Uterus (tissue), 4 donors: ENCODE results near the gene PANK2. TPM values are rescaled to one million over a fixed set of nuclear protein-coding genes. Genes with fewer than 3 reads are reported as not detected.

Experiments
- DNase-seq, 2 donors: peaks; one replicate each; pipeline ENCODE4 v3.0.0-alpha.2; 2019 to 2020
- H3K27ac ChIP-seq, 2 donors: fragments of 200-600 bp; sonication (generic); 1 replicate in 1 of 2; 2 replicates in 1 of 2; pipeline ENCODE4 v1.5.1; 2016 to 2018
- H3K27me3 ChIP-seq, 2 donors: fragments of 200-600 bp; sonication (generic); one replicate each; pipeline ENCODE4 v1.5.1; 2018 to 2019; ENCODE audit warnings: control low read depth in 1 of 2
- H3K36me3 ChIP-seq, 2 donors: fragments of 200-600 bp; sonication (generic); one replicate each; pipeline ENCODE4 v1.5.1; 2019; ENCODE audit warnings: control low read depth in 1 of 2
- H3K4me1 ChIP-seq, 2 donors: fragments of 200-600 bp; sonication (generic); one replicate each; pipeline ENCODE4 v1.5.1; 2018 to 2019; ENCODE audit warnings: control low read depth in 1 of 2
- H3K4me3 ChIP-seq, 2 donors: fragments of 200-600 bp; sonication (generic); 1 replicate in 1 of 2; 2 replicates in 1 of 2; pipeline ENCODE4 v1.5.1; 2018 to 2019; ENCODE audit warnings: mild to moderate bottlenecking in 1 of 2
- H3K9me3 ChIP-seq, 2 donors: fragments of 200-600 bp; sonication (generic); one replicate each; pipeline ENCODE4 v1.5.1; 2019; ENCODE audit warnings: control low read depth in 1 of 2
- POLR2A ChIP-seq, 2 donors: fragments of 450-650 bp; IDR thresholded peaks; one replicate each; pipeline ENCODE4 v1.6.1; 2016; ENCODE audit warnings: antibody characterized with exemption in 2 of 2, mild to moderate bottlenecking in 1 of 2, moderate library complexity in 1 of 2
- intact Hi-C: fragments of 100-400 bp; cut with DNase I; formaldehyde crosslinking; loops from one replicate; pipeline ENCODE4 v1.15.1; 2023; ENCODE audit warnings: low total_unique reads
- total RNA-seq, 4 donors: library from RNA; depleted of rRNA in 3 of 4; stranded (reverse); fragments of >200 nt in 3 of 4; gene quantifications; one replicate each; pipeline versions ENCODE4 v1.1.0 to v1.2.4, GENCODE V29; 2014 to 2023
- TF ChIP-seq, protein P1 (sequence below), 4 experiments: fragments of 200-600 bp in 2 of 4; fragments of 450-650 bp in 2 of 4; sonication (generic) in 2 of 4; IDR thresholded peaks; one replicate each; pipeline ENCODE4 v1.5.1; 2016 to 2019; ENCODE audit warnings: antibody characterized with exemption in 4 of 4, mild to moderate bottlenecking in 2 of 4, moderate library complexity in 1 of 4
- donor health status: DM: yes; HTN: yes; CAD: no.

PANK2 gene
- total RNA-seq, 4 donors from 2014 or later: 18.2 to 82.0 (median 53.5) TPM

DNA sequence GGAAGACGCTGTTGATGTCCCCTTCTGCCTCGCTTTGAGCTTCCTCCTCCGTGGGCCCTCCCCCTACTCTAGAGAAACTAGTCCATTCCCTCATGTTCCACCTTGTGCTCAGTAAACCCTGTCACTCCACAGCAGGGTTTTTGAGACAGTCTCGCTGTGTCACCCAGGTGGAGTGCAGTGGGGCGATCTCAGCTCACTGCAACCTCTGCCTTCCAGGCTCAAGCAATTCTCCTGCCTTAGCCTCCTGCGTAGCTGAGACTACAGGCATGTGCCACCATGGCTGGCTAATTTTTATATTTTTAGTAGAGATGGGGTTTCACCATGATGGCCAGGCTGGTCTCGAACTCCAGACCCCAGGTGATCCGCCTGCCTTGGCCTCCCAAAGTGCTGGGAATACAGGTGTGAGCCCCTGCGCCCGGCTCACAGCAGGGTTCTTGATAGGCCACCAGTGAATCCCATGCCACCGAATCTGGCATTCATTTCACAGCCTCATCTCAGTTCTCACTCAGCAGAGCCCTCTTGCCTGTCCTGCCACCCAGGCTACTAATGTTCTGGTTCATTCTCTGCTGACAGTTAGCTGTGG is 36.0 kb downstream of the PANK2 start:
- TF ChIP-seq POLR2A (IDR thresholded peaks at IDR 0.05): no peak
- TF ChIP-seq, protein P1, sequence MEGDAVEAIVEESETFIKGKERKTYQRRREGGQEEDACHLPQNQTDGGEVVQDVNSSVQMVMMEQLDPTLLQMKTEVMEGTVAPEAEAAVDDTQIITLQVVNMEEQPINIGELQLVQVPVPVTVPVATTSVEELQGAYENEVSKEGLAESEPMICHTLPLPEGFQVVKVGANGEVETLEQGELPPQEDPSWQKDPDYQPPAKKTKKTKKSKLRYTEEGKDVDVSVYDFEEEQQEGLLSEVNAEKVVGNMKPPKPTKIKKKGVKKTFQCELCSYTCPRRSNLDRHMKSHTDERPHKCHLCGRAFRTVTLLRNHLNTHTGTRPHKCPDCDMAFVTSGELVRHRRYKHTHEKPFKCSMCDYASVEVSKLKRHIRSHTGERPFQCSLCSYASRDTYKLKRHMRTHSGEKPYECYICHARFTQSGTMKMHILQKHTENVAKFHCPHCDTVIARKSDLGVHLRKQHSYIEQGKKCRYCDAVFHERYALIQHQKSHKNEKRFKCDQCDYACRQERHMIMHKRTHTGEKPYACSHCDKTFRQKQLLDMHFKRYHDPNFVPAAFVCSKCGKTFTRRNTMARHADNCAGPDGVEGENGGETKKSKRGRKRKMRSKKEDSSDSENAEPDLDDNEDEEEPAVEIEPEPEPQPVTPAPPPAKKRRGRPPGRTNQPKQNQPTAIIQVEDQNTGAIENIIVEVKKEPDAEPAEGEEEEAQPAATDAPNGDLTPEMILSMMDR (IDR thresholded peaks at IDR 0.05): no peak
- no peaks in the 10 kb centered on the region for H3K4me1 ChIP-seq
- H3K27ac ChIP-seq: no peak overlapping the region
- no peaks in the 10 kb centered on the region for H3K27me3 ChIP-seq
- H3K4me3 ChIP-seq: no peak overlapping the region
- no peak for DNase-seq
- no peaks in the 10 kb centered on the region for H3K36me3 ChIP-seq
- intact Hi-C loops: no loop called here
- no peaks in the 10 kb centered on the region for H3K9me3 ChIP-seq

DNA sequence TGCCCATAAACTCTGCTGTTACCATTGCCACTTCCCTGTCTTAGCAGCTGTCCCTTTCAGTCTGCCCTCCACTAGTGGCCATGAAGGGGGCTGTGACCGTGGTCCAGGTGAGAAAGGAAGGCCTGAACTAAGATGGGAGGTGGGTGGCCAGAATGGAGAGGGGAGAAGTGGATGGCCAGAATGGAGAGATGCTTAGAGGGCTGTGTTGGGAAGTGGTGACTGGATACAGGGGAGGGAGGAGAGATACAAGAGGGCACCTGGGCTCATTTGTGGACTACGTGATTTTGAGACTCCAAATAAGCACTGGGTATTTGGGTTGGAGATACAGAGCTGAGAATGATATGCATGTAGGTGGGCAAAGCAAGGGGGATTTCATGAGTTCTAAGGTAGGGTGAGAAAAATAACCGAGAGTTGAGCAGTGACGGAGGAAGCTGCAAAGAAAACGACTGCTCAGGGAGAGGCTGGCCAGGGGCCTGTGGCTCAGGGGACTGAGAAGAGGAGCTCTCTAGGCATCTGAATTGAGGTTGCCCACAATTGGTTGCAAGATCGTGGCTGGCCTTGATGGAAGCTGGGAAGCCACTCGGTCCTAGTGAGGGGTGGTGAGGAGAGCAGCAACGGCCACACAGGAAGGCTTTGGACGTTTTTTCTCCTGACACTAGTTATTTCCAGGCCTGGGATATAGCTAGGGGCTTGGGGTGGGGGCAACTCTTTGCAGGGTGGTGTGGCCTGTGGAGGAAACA is 36.9 kb downstream of the PANK2 start:
- no peak for DNase-seq
- Histone ChIP-seq H3K27me3 (no peaks in the 10 kb centered on the region), H3K4me3 (no peak overlapping the region), H3K36me3 (no peaks in the 10 kb centered on the region), H3K27ac (no peak overlapping the region), H3K9me3 (no peaks in the 10 kb centered on the region), H3K4me1 (no peaks in the 10 kb centered on the region)
- intact Hi-C loops: no loop called here
- no peak for TF ChIP-seq POLR2A (IDR thresholded peaks at IDR 0.05)
- TF ChIP-seq, protein P1 (IDR thresholded peaks at IDR 0.05): no peak

DNA sequence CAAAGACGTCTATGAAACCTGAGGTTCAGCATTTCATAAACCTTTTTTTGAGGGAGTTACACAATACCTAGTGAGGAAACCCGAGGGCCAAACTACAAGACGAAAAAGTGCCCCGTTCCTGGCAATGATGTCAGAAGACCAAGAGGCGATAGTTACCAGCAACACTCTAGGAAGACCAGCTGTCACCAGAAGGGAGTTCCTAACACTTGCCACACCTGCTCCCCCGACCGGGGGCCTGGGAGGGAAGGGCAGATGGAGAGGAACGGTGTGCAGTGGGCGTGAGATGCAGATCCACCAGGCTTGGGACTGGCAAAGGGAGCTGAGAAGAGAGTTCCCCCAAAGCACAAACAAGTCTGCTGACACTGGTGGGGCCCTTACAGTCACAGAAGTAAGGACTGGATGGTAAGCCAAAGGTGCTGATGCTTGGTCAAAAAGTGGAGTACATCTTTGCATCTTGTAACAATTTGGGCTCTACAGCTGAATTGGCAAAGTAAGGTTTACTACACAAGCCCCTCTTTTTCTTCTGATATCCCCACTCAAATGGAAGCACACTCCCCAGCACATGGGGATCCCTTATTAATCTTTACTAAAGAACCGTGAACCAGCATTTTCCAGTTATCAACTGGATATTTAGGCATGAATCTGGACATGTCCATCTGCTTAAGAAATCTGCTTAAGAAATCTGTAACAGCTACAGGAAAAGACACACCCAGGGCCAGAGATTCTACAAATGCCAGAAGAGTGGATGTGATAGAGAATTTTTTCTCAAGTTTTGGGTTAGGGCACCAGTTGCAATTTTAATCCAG is 38.5 kb downstream of the PANK2 start:
- Histone ChIP-seq H3K9me3 (no peaks in the 10 kb centered on the region), H3K4me1 (peaks cover 0 to 5% of the 10 kb centered on the region in 2 donors), H3K27me3 (no peaks in the 10 kb centered on the region), H3K4me3 (no peak overlapping the region), H3K36me3 (no peaks in the 10 kb centered on the region), H3K27ac (peak overlapping the region in 1 of 2 donors; percentile 14)
- TF ChIP-seq, protein P1 (IDR thresholded peaks at IDR 0.05): no peak
- TF ChIP-seq POLR2A (IDR thresholded peaks at IDR 0.05): no peak
- no peak for DNase-seq
- intact Hi-C loops: no loop called here

DNA sequence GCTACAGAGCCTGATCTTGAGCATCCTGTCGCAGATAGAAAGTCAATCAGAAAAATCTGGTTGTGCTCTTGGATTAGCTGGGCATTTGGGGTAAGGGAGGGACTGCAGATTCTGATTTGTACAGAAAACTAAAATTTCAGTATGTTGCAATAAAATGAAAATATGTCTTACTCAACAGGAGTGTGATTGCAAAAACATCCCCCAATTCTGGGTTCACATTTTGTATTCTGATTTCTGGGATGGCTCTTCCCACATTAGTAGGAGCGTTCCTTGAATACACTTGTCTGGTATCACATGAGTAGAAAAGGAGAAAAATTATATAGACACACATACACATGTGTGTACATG is 40.5 kb downstream of the PANK2 start:
- TF ChIP-seq, protein P1 (IDR thresholded peaks at IDR 0.05): no peak
- TF ChIP-seq POLR2A (IDR thresholded peaks at IDR 0.05): no peak
- no peak for DNase-seq
- H3K4me3 ChIP-seq: no peak overlapping the region
- intact Hi-C loops: no loop called here
- no peaks in the 10 kb centered on the region for H3K36me3 ChIP-seq
- H3K9me3 ChIP-seq: no peaks in the 10 kb centered on the region
- no peak overlapping the region for H3K27ac ChIP-seq
- peaks cover 5 to 8% of the 10 kb centered on the region in 2 donors for H3K4me1 ChIP-seq
- H3K27me3 ChIP-seq: no peaks in the 10 kb centered on the region
